DOHH2 (cell line): ENCODE data around the gene IPO11.

Experiments
- H3F3A ChIP-seq: fragments of 200-600 bp; sonication (generic), shearing (Covaris generic); 2 replicates; pipeline ENCODE4 v1.6.0; 2016; ENCODE audit warnings: antibody characterized with exemption, mild to moderate bottlenecking; ENCODE audit not compliant: control insufficient read depth, insufficient read depth
- H3K27ac ChIP-seq: fragments of 200-600 bp; sonication (generic); 2 replicates; pipeline ENCODE4 v1.5.1; 2014; ENCODE audit warnings: low read depth, mild to moderate bottlenecking, low read length, moderate library complexity
- H3K27me3 ChIP-seq: fragments of 200-600 bp; sonication (generic); 2 replicates; pipeline ENCODE4 v1.6.1; 2014; ENCODE audit warnings: mild to moderate bottlenecking, low read length, mixed read lengths; ENCODE audit not compliant: control insufficient read depth
- H3K36me3 ChIP-seq: fragments of 200-600 bp; sonication (generic); 2 replicates; pipeline ENCODE4 v1.6.1; 2014; ENCODE audit warnings: mild to moderate bottlenecking, low read length, moderate library complexity, mixed read lengths; ENCODE audit not compliant: control insufficient read depth
- H3K4me1 ChIP-seq: fragments of 200-600 bp; sonication (generic); 2 replicates; pipeline ENCODE4 v1.6.1; 2014; ENCODE audit warnings: mild to moderate bottlenecking, low read length, mixed read lengths; ENCODE audit not compliant: control insufficient read depth
- H3K4me2 ChIP-seq: fragments of 200-600 bp; sonication (generic); 2 replicates; pipeline ENCODE4 v1.6.0; 2014; ENCODE audit warnings: mild to moderate bottlenecking, low read length, moderate library complexity
- H3K4me3 ChIP-seq: fragments of 200-600 bp; sonication (generic); 2 replicates; pipeline ENCODE4 v1.5.1; 2014; ENCODE audit warnings: mild to moderate bottlenecking, low read length, mixed read lengths
- H3K79me2 ChIP-seq: fragments of 200-600 bp; sonication (generic); 2 replicates; pipeline ENCODE4 v1.6.1; 2014; ENCODE audit warnings: mild to moderate bottlenecking, low read length, mixed read lengths; ENCODE audit not compliant: control insufficient read depth
- H3K9me2 ChIP-seq: fragments of 200-600 bp; sonication (generic); replicated peaks from 2 replicates; pipeline ENCODE4 v1.6.1; 2014; ENCODE audit warnings: mild to moderate bottlenecking, low read length, mixed read lengths; ENCODE audit not compliant: control insufficient read depth
- H3K9me3 ChIP-seq: fragments of 200-600 bp; sonication (generic); 2 replicates; pipeline ENCODE4 v1.6.1; 2014; ENCODE audit warnings: antibody characterized with exemption, low read length, mixed read lengths; ENCODE audit not compliant: control insufficient read depth, insufficient read depth
- H4K20me1 ChIP-seq: fragments of 200-600 bp; sonication (generic); 2 replicates; pipeline ENCODE4 v1.6.0; 2014; ENCODE audit warnings: low read depth, mild to moderate bottlenecking, antibody characterized with exemption, low read length, moderate library complexity; ENCODE audit not compliant: control insufficient read depth, insufficient read depth
- CTCF ChIP-seq: fragments of 200-600 bp; sonication (generic); IDR thresholded peaks from one replicate; pipeline ENCODE4 v1.5.1; 2014; ENCODE audit warnings: antibody characterized with exemption, mild to moderate bottlenecking, low read depth, low read length; ENCODE audit not compliant: poor library complexity, severe bottlenecking
- EZH2phosphoT487 ChIP-seq: fragments of 200-600 bp; sonication (generic); IDR thresholded peaks from 2 replicates; pipeline ENCODE4 v1.6.1; 2017; ENCODE audit warnings: borderline replicate concordance, mild to moderate bottlenecking, antibody characterized with exemption, low read length, moderate library complexity, mixed read lengths

The IPO11 gene

GRCh38 chr5:62650197-62650596 lies 237.6 kb downstream of the IPO11 start:
- no peaks in the 10 kb centered on the region for H3F3A ChIP-seq
- no peak overlapping the region for H3K4me2 ChIP-seq

GRCh38 chr5:62652225-62652624 lies 239.7 kb downstream of the IPO11 start:
- Histone ChIP-seq H3K27me3 (no peaks in the 10 kb centered on the region), H3K79me2 (no peaks in the 10 kb centered on the region), H3F3A (no peaks in the 10 kb centered on the region), H3K4me2 (no peak overlapping the region), H3K9me3 (no peaks in the 10 kb centered on the region), H3K27ac (no peak overlapping the region), H3K36me3 (no peaks in the 10 kb centered on the region), H4K20me1 (no peaks in the 10 kb centered on the region), H3K4me1 (peaks cover 8% of the 10 kb centered on the region), H3K4me3 (no peak overlapping the region), H3K9me2 (no peaks in the 10 kb centered on the region)
- TF ChIP-seq CTCF (no peak), EZH2phosphoT487 (no peak)

More at GRCh38 chr5:62650197-62650596, 237.6 kb downstream of the IPO11 start:
- H3K4me3 ChIP-seq, result no peak overlapping the region
- no peaks in the 10 kb centered on the region for H3K9me3 ChIP-seq
- H3K36me3 ChIP-seq, result no peaks in the 10 kb centered on the region
- H3K27ac ChIP-seq, result no peak overlapping the region
- no peaks in the 10 kb centered on the region for H3K27me3 ChIP-seq
- no peaks in the 10 kb centered on the region for H3K9me2 ChIP-seq
- no peaks in the 10 kb centered on the region for H4K20me1 ChIP-seq
- no peaks in the 10 kb centered on the region for H3K79me2 ChIP-seq
- peaks cover 8% of the 10 kb centered on the region for H3K4me1 ChIP-seq
- TF ChIP-seq EZH2phosphoT487, result no peak
- TF ChIP-seq CTCF, result no peak

DNA sequence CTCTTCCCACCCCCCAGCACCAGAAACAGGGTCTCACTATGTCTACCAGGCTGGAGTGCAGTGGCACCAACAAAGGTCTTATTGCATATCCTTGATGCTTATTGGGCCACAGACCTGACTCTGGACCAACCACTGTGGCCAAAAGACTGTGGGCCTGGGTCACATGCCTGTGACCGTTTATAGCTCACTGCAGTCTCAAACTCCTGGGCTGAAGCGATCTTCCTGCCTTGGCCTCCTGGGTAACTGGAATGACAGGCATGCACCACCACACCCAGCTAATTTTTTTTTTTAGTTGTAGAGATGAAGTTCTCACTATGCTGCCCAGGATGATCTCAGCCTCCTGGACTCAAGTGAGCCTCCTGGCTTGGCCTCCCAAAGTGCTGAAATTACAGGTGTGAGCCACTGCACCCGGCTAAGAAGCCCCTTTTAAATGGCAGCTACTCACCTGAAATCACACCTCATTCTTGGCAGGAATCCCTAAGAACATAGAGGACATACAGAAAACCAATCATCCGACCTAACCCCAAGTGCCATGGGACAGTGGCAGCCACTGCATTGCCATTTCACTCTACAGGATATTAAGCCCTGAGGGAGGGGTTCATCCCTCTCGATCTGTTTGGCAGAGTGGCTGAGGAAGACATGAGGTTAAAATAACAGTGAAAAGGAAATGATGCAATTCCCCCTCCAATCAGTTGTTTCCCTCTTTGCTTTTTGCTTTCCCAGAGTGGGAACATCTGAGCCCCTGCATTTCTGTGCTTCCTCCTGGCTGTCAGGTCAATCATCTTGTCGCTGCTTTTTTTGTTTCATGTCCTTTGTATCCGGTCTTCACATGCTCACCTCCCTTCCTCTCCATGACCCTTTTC lies 240.7 kb downstream of the IPO11 start:
- Histone ChIP-seq H4K20me1 (no peaks in the 10 kb centered on the region), H3K4me2 (peak overlapping the region; percentile 17; the same call in 1 of the 2 replicates), H3K4me3 (no peak overlapping the region; the same call in 1 of the 2 replicates), H3F3A (no peaks in the 10 kb centered on the region), H3K9me3 (no peaks in the 10 kb centered on the region), H3K79me2 (no peaks in the 10 kb centered on the region), H3K4me1 (peaks cover 8% of the 10 kb centered on the region), H3K27ac (no peak overlapping the region), H3K9me2 (no peaks in the 10 kb centered on the region), H3K36me3 (no peaks in the 10 kb centered on the region), H3K27me3 (no peaks in the 10 kb centered on the region)
- TF ChIP-seq EZH2phosphoT487 (no peak), CTCF (no peak)
